HFFc6 (cell line): ENCODE measurements around the gene PPFIBP2. TPM values are rescaled to one million over a fixed set of nuclear protein-coding genes. Genes with fewer than 3 reads are reported as not detected.
"Not testable (repeated sequence)": the region's sequence is repeated elsewhere in the genome, so short reads cannot be mapped to it uniquely, and the experiment has no call there.

ENCODE experiments used
- DNase-seq: peaks from one replicate; pipeline ENCODE4 v3.0.0-alpha.2; 2018
- H3K27ac Mint-ChIP-seq: 2 replicates; pipeline ENCODE4 v1.8.0; 2020; ENCODE audit warnings: mild to moderate bottlenecking, mixed read lengths
- H3K27me3 Mint-ChIP-seq: 2 replicates; pipeline ENCODE4 v1.8.0; 2021; ENCODE audit warnings: mild to moderate bottlenecking, moderate library complexity, mixed read lengths; ENCODE audit not compliant: insufficient read depth
- H3K36me3 Mint-ChIP-seq: 2 replicates; pipeline ENCODE4 v1.8.0; 2021; ENCODE audit warnings: low read depth, mixed read lengths
- H3K4me1 Mint-ChIP-seq: 2 replicates; pipeline ENCODE4 v1.8.0; 2020; ENCODE audit warnings: low read depth, mixed read lengths
- H3K4me3 Mint-ChIP-seq: 2 replicates; pipeline ENCODE4 v1.8.0; 2020; ENCODE audit warnings: mild to moderate bottlenecking, moderate library complexity, mixed read lengths
- H3K9me3 Mint-ChIP-seq: 2 replicates; pipeline ENCODE4 v1.8.0; 2020; ENCODE audit warnings: mild to moderate bottlenecking, mixed read lengths
- CTCF ChIP-seq: fragments of 200-600 bp; sonication (generic); IDR thresholded peaks from 2 replicates; pipeline ENCODE4 v1.5.0; 2021; ENCODE audit warnings: antibody characterized with exemption, mild to moderate bottlenecking
- total RNA-seq, 6 experiments: library from RNA; stranded (reverse); fragmentation: NEBNext Ultra II Directional; extraction: Animal tissue kit (Norgen Biotek cat#: 25700); gene quantifications; 2 replicates in 1 of 6; 3 replicates in 5 of 6; pipeline ENCODE4 v1.2.3, GENCODE V29; 2021

The PPFIBP2 gene
- total RNA-seq, 6 experiments from 2014 or later = 6.0 to 8.5 (median 7.3) TPM

GRCh38 chr11:7657306-7658025, 143.7 kb downstream of the PPFIBP2 start:
- Mint-ChIP-seq H3K36me3 (no peaks in the 10 kb centered on the region; the same call in 1 of the 2 replicates), H3K4me3 (no peak overlapping the region), H3K27ac (no peak overlapping the region), H3K4me1 (no peaks in the 10 kb centered on the region), H3K27me3 (peaks cover 2% of the 10 kb centered on the region; the same call in 1 of the 2 replicates), H3K9me3 (no peaks in the 10 kb centered on the region)
- TF ChIP-seq CTCF = peak; percentile 78
- peak; percentile 52 for DNase-seq

- not testable (repeated sequence) for H3K27me3 Mint-ChIP-seq, H3K4me1 Mint-ChIP-seq, H3K4me3 Mint-ChIP-seq, H3K27ac Mint-ChIP-seq, DNase-seq, H3K36me3 Mint-ChIP-seq, H3K9me3 Mint-ChIP-seq
Observed at GRCh38 chr11:7663531-7663930, 149.7 kb downstream of the PPFIBP2 start.

GRCh38 chr11:7664867-7665266, 151.1 kb downstream of the PPFIBP2 start:
- Mint-ChIP-seq H3K4me1 (no peaks in the 10 kb centered on the region), H3K27ac (no peak overlapping the region), H3K9me3 (no peaks in the 10 kb centered on the region), H3K36me3 (peaks cover 4% of the 10 kb centered on the region), H3K4me3 (no peak overlapping the region), H3K27me3 (no peaks in the 10 kb centered on the region)
- no peak for DNase-seq
- TF ChIP-seq CTCF = no peak

- Mint-ChIP-seq H3K27me3 (no peaks in the 10 kb centered on the region; the same call in 1 of the 2 replicates), H3K4me3 (no peak overlapping the region), H3K9me3 (no peaks in the 10 kb centered on the region), H3K36me3 (peaks cover 4% of the 10 kb centered on the region), H3K4me1 (no peaks in the 10 kb centered on the region), H3K27ac (no peak overlapping the region)
- peak; percentile 97 for TF ChIP-seq CTCF
- DNase-seq = peak; percentile 65
Observed at GRCh38 chr11:7665473-7666291, 151.9 kb downstream of the PPFIBP2 start.

GRCh38 chr11:7666292-7666866, 152.6 kb downstream of the PPFIBP2 start:
- no peak for DNase-seq
- Mint-ChIP-seq H3K9me3 (no peaks in the 10 kb centered on the region), H3K4me3 (no peak overlapping the region), H3K27ac (no peak overlapping the region), H3K36me3 (peaks cover 4% of the 10 kb centered on the region), H3K4me1 (no peaks in the 10 kb centered on the region), H3K27me3 (no peaks in the 10 kb centered on the region; the same call in 1 of the 2 replicates)
- no peak for TF ChIP-seq CTCF
